ENCODE measurements around the gene TMEM132E. TPM values are rescaled to one million over a fixed set of nuclear protein-coding genes. Genes with fewer than 3 reads are reported as not detected.
A peak's percentile ranks its signal among the peaks of the same experiment; 100 is the strongest.

Gene TMEM132E
- total RNA-seq, 1 donor, result not detected

DNA sequence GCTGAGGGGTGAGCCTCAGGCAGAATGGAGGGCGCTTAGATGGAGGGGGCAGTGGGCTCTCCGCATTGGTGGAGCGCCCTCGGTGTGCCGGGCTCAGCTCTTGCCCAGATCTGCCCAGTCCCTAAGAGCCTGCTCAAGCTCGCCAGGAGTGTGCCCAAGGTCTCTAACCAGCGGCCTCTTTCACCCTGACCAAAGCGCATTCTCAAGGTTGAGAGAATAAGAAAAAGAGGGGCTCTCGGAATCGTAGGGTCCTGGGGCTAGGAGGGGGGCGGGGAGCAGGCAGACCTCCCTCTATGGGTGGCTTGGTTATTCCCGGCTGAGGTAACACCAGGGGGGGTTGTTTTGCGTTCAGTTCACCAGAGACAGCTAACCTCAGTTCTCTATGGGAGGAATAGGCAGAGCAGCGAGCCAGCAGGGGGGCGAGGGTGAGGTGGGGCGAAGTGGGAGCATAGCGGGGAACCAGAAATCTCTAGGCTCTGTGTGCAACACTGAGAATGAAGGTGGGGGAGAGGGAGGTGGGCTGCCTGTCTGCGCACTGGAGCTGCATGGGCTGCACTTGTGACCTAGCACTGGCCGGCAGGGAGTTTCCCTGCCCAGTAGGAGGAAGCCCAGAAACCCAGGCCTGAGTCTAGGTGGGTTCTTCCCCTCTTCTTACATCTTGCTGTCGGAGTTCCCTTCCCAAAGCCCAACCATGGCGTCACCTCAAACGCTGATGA, 3.0 kb downstream of the TMEM132E start:
- H3K4me3 ChIP-seq (ENCODE audit: insufficient read depth, low read length), result no peak overlapping the region
- TF ChIP-seq, protein P1, sequence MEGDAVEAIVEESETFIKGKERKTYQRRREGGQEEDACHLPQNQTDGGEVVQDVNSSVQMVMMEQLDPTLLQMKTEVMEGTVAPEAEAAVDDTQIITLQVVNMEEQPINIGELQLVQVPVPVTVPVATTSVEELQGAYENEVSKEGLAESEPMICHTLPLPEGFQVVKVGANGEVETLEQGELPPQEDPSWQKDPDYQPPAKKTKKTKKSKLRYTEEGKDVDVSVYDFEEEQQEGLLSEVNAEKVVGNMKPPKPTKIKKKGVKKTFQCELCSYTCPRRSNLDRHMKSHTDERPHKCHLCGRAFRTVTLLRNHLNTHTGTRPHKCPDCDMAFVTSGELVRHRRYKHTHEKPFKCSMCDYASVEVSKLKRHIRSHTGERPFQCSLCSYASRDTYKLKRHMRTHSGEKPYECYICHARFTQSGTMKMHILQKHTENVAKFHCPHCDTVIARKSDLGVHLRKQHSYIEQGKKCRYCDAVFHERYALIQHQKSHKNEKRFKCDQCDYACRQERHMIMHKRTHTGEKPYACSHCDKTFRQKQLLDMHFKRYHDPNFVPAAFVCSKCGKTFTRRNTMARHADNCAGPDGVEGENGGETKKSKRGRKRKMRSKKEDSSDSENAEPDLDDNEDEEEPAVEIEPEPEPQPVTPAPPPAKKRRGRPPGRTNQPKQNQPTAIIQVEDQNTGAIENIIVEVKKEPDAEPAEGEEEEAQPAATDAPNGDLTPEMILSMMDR (IDR thresholded peaks at IDR 0.05; ENCODE audit: extremely low read depth, low read depth, low read length), result no peak
- no peak overlapping the region for H3K27ac ChIP-seq (ENCODE audit: low read depth, low read length)
- H3K36me3 ChIP-seq (ENCODE audit: insufficient read depth, low read length), result no peaks in the 10 kb centered on the region
- H3K4me1 ChIP-seq (ENCODE audit: insufficient read depth, low read length), result no peaks in the 10 kb centered on the region
- H3K4me2 ChIP-seq (ENCODE audit: insufficient read depth, low read length), result no peak overlapping the region
- no peaks in the 10 kb centered on the region for H4K20me1 ChIP-seq (ENCODE audit: insufficient read depth, low read length)
- H2AFZ ChIP-seq (ENCODE audit: low read length), result no peak overlapping the region
- no peaks in the 10 kb centered on the region for H3K9me3 ChIP-seq (ENCODE audit: low read depth, low read length)
- peak; percentile 79 for DNase-seq (ENCODE audit: insufficient read length, low spot score, missing footprints)
- peaks cover 59% of the 10 kb centered on the region for H3K27me3 ChIP-seq (ENCODE audit: insufficient read depth, low read length)
- no peaks in the 10 kb centered on the region for H3K79me2 ChIP-seq (ENCODE audit: insufficient read depth, low read length)

DNA sequence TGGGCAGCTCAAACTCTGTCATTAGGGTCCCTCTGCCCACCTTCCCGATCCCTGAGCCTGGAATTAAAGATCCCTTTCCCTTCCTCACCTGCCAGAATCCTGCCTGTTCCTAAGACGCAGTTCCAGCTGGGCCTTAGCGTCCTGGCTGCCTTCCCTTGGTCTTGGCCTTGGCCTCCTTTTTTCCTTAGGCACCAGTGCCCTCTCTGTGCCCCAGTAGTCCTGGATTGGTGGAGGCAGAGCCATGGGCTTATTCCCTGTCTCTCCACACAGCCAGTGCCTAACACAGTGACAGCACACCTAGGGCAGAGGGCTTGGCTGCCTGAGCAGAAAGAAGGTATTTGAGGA, 3.5 kb downstream of the TMEM132E start:
- H3K4me3 ChIP-seq (ENCODE audit: insufficient read depth, low read length), result no peak overlapping the region
- no peaks in the 10 kb centered on the region for H3K79me2 ChIP-seq (ENCODE audit: insufficient read depth, low read length)
- no peaks in the 10 kb centered on the region for H4K20me1 ChIP-seq (ENCODE audit: insufficient read depth, low read length)
- no peaks in the 10 kb centered on the region for H3K9me3 ChIP-seq (ENCODE audit: low read depth, low read length)
- H3K27ac ChIP-seq (ENCODE audit: low read depth, low read length), result no peak overlapping the region
- no peaks in the 10 kb centered on the region for H3K4me1 ChIP-seq (ENCODE audit: insufficient read depth, low read length)
- no peak overlapping the region for H3K4me2 ChIP-seq (ENCODE audit: insufficient read depth, low read length)
- TF ChIP-seq, protein P1 (IDR thresholded peaks at IDR 0.05; ENCODE audit: extremely low read depth, low read depth, low read length), result no peak
- H3K27me3 ChIP-seq (ENCODE audit: insufficient read depth, low read length), result peaks cover 55% of the 10 kb centered on the region
- no peaks in the 10 kb centered on the region for H3K36me3 ChIP-seq (ENCODE audit: insufficient read depth, low read length)
- DNase-seq (ENCODE audit: insufficient read length, low spot score, missing footprints), result peak; percentile 56
- H2AFZ ChIP-seq (ENCODE audit: low read length), result no peak overlapping the region

GRCh38 chr17:34584805-34585416, 5.5 kb downstream of the TMEM132E start:
- no peak overlapping the region for H2AFZ ChIP-seq (ENCODE audit: low read length)
- H3K36me3 ChIP-seq (ENCODE audit: insufficient read depth, low read length), result no peaks in the 10 kb centered on the region
- no peaks in the 10 kb centered on the region for H4K20me1 ChIP-seq (ENCODE audit: insufficient read depth, low read length)
- H3K27ac ChIP-seq (ENCODE audit: low read depth, low read length), result no peak overlapping the region
- H3K4me1 ChIP-seq (ENCODE audit: insufficient read depth, low read length), result no peaks in the 10 kb centered on the region
- no peak overlapping the region for H3K4me2 ChIP-seq (ENCODE audit: insufficient read depth, low read length)
- TF ChIP-seq, protein P1 (IDR thresholded peaks at IDR 0.05; ENCODE audit: extremely low read depth, low read depth, low read length), result no peak
- H3K27me3 ChIP-seq (ENCODE audit: insufficient read depth, low read length), result peaks cover 38% of the 10 kb centered on the region
- peak; percentile 87 for DNase-seq (ENCODE audit: insufficient read length, low spot score, missing footprints)
- H3K4me3 ChIP-seq (ENCODE audit: insufficient read depth, low read length), result no peak overlapping the region
- H3K79me2 ChIP-seq (ENCODE audit: insufficient read depth, low read length), result no peaks in the 10 kb centered on the region
- H3K9me3 ChIP-seq (ENCODE audit: low read depth, low read length), result no peaks in the 10 kb centered on the region

- no peak overlapping the region for H3K4me2 ChIP-seq (ENCODE audit: insufficient read depth, low read length)
- no peaks in the 10 kb centered on the region for H3K79me2 ChIP-seq (ENCODE audit: insufficient read depth, low read length)
- no peaks in the 10 kb centered on the region for H3K36me3 ChIP-seq (ENCODE audit: insufficient read depth, low read length)
- no peak overlapping the region for H3K27ac ChIP-seq (ENCODE audit: low read depth, low read length)
- H3K4me1 ChIP-seq (ENCODE audit: insufficient read depth, low read length), result no peaks in the 10 kb centered on the region
- no peak overlapping the region for H2AFZ ChIP-seq (ENCODE audit: low read length)
- TF ChIP-seq, protein P1 (IDR thresholded peaks at IDR 0.05; ENCODE audit: extremely low read depth, low read depth, low read length), result no peak
- no peak overlapping the region for H3K4me3 ChIP-seq (ENCODE audit: insufficient read depth, low read length)
- no peaks in the 10 kb centered on the region for H4K20me1 ChIP-seq (ENCODE audit: insufficient read depth, low read length)
- DNase-seq (ENCODE audit: insufficient read length, low spot score, missing footprints), result no peak
- peaks cover 23% of the 10 kb centered on the region for H3K27me3 ChIP-seq (ENCODE audit: insufficient read depth, low read length)
- H3K9me3 ChIP-seq (ENCODE audit: low read depth, low read length), result no peaks in the 10 kb centered on the region
These were observed 7.0 kb downstream of the TMEM132E start for GRCh38 chr17:34586346-34586846.
